ENCODE results near the gene MRNIP.

The MRNIP gene

GRCh38 chr5:179870403-179870903, 11.8 kb upstream of the MRNIP start:
- no peak for DNase-seq

- DNase-seq: no peak
These were observed 11.2 kb upstream of the MRNIP start for GRCh38 chr5:179869641-179870402.

- DNase-seq: no peak
These were observed 10.5 kb upstream of the MRNIP start for GRCh38 chr5:179869101-179869500.

- no peak for DNase-seq
These were observed 9.9 kb upstream of the MRNIP start for GRCh38 chr5:179868541-179868940.

GRCh38 chr5:179867476-179867875, 8.9 kb upstream of the MRNIP start:
- no peak for DNase-seq

GRCh38 chr5:179867079-179867465, 8.5 kb upstream of the MRNIP start:
- no peak for DNase-seq

GRCh38 chr5:179866241-179867078, 7.8 kb upstream of the MRNIP start:
- peak in 1 of 2 experiments; percentile 12 for DNase-seq

- DNase-seq: no peak
These were observed 7.0 kb upstream of the MRNIP start for GRCh38 chr5:179865491-179866240.

- DNase-seq: no peak
These were observed 6.1 kb upstream of the MRNIP start for GRCh38 chr5:179864686-179865085.

- DNase-seq: no peak
These were observed 5.0 kb upstream of the MRNIP start for GRCh38 chr5:179863449-179864085.

- DNase-seq: no peak
These were observed 4.3 kb upstream of the MRNIP start for GRCh38 chr5:179862891-179863290.

- DNase-seq: no peak
These were observed 3.7 kb upstream of the MRNIP start for GRCh38 chr5:179862296-179862695.

GRCh38 chr5:179860301-179860700, 1.7 kb upstream of the MRNIP start:
- DNase-seq: no peak

- DNase-seq: peak in 1 of 2 experiments; percentile 61
These were observed 404 bp downstream of the MRNIP start for GRCh38 chr5:179858241-179858585.

GRCh38 chr5:179854356-179854755, 4.3 kb downstream of the MRNIP start:
- no peak for DNase-seq

- no peak for DNase-seq
These were observed 5.5 kb downstream of the MRNIP start for GRCh38 chr5:179852993-179853547.

GRCh38 chr5:179841621-179842020, 17.0 kb downstream of the MRNIP start:
- no peak for DNase-seq

- no peak for DNase-seq
These were observed 17.9 kb downstream of the MRNIP start for GRCh38 chr5:179840766-179841165.

- DNase-seq: no peak
These were observed 18.3 kb downstream of the MRNIP start for GRCh38 chr5:179840321-179840720.

- DNase-seq: no peak
These were observed 19.0 kb downstream of the MRNIP start for GRCh38 chr5:179839328-179840256.
